ENCODE results near the gene C10orf53. TPM values are rescaled to one million over a fixed set of nuclear protein-coding genes. Genes with fewer than 3 reads are reported as not detected.
"Not testable (repeated sequence)": the region's sequence is repeated elsewhere in the genome, so short reads cannot be mapped to it uniquely, and the experiment has no call there.

C10orf53 gene
- total RNA-seq, 2 experiments from 2014 or later: not detected

- DNase-seq: no peak
- intact Hi-C loops (cut with micrococcal nuclease): no loop called here
- Mint-ChIP-seq H3K27ac (no peak overlapping the region), H3K4me3 (no peak overlapping the region), H3K9me3 (no peaks in the 10 kb centered on the region), H3K4me1 (ENCODE audit: low read depth) (no peaks in the 10 kb centered on the region), H3K36me3 (no peaks in the 10 kb centered on the region), H3K27me3 (peaks cover 14% of the 10 kb centered on the region)
- ChIA-PET POLR2A (no interaction called here), CTCF (no interaction called here)
These were observed 30.5 kb downstream of the C10orf53 start for GRCh38 chr10:49709934-49710333.

- no peak overlapping the region for H3K4me3 Mint-ChIP-seq
- intact Hi-C loops (cut with micrococcal nuclease): no loop called here
- no peaks in the 10 kb centered on the region for H3K36me3 Mint-ChIP-seq
- POLR2A ChIA-PET: no interaction called here
- CTCF ChIA-PET: no interaction called here
- DNase-seq: no peak
- no peak overlapping the region for H3K27ac Mint-ChIP-seq
- H3K4me1 Mint-ChIP-seq (ENCODE audit: low read depth): no peaks in the 10 kb centered on the region
- H3K27me3 Mint-ChIP-seq: peaks cover 14% of the 10 kb centered on the region
- H3K9me3 Mint-ChIP-seq: no peaks in the 10 kb centered on the region
These were observed 31.5 kb downstream of the C10orf53 start for GRCh38 chr10:49710966-49711365.

DNA sequence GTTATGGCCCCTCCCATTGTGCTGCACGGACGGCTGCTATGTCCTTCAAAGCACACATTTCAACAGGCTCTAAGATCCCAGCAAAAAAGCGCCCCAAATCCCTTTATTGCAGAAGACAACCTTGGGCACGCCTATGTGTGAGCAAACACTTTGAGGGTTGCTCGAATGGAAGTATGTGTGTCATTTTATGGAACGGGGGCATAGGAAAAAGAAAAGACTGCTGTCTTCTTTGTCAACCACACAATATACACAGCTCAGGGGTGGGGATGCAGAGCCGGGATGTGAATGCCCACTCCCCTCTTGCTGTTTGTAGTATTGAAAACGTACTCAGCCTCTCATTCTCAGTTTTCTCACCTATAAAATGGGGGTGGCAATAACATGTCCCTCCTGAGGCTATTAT, 32.0 kb downstream of the C10orf53 start:
- intact Hi-C loops (cut with micrococcal nuclease): no loop called here
- H3K9me3 Mint-ChIP-seq: no peaks in the 10 kb centered on the region
- no peak for DNase-seq
- no peak overlapping the region for H3K4me3 Mint-ChIP-seq
- POLR2A ChIA-PET: no interaction called here
- H3K27ac Mint-ChIP-seq: no peak overlapping the region
- H3K4me1 Mint-ChIP-seq (ENCODE audit: low read depth): no peaks in the 10 kb centered on the region
- CTCF ChIA-PET: no interaction called here
- peaks cover 14% of the 10 kb centered on the region for H3K27me3 Mint-ChIP-seq
- no peaks in the 10 kb centered on the region for H3K36me3 Mint-ChIP-seq

- no peak for DNase-seq
- H3K4me1 Mint-ChIP-seq (ENCODE audit: low read depth): no peaks in the 10 kb centered on the region
- no peak overlapping the region for H3K4me3 Mint-ChIP-seq
- peaks cover 14% of the 10 kb centered on the region for H3K27me3 Mint-ChIP-seq
- H3K36me3 Mint-ChIP-seq: no peaks in the 10 kb centered on the region
- intact Hi-C loops (cut with micrococcal nuclease): no loop called here
- ChIA-PET CTCF (no interaction called here), POLR2A (no interaction called here)
- no peak overlapping the region for H3K27ac Mint-ChIP-seq
- no peaks in the 10 kb centered on the region for H3K9me3 Mint-ChIP-seq
These were observed 33.8 kb downstream of the C10orf53 start for GRCh38 chr10:49713266-49713665.

- CTCF ChIA-PET; H3K4me1 Mint-ChIP-seq (ENCODE audit: low read depth); DNase-seq; H3K9me3 Mint-ChIP-seq; H3K27ac Mint-ChIP-seq; intact Hi-C loops (cut with micrococcal nuclease); H3K4me3 Mint-ChIP-seq; POLR2A ChIA-PET; H3K36me3 Mint-ChIP-seq: not testable (repeated sequence)
- H3K27me3 Mint-ChIP-seq: peaks cover 11% of the 10 kb centered on the region
These were observed 35.7 kb downstream of the C10orf53 start for GRCh38 chr10:49715157-49715556.

DNA sequence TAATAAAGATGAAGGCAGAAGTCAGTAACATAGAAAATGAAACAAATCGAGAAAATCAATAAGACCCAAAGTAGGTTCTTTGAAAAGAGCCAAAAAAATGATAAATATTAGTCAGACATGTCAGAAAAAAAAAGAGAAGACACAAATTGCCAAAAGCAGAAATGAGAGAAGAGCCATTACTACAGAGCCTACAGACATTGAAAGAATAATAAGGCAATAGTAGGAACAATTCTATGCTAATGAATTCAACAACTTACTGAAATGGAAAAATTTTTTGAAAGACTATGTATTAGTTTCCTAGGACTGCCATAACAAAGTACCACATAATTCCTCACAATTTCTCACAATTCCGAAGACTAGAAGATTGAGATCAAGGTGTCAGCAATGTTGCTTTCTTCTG, 47.1 kb downstream of the C10orf53 start:
- ChIA-PET CTCF (no interaction called here), POLR2A (no interaction called here)
- DNase-seq: no peak
- Mint-ChIP-seq H3K9me3 (peaks cover 16% of the 10 kb centered on the region), H3K4me1 (ENCODE audit: low read depth) (no peaks in the 10 kb centered on the region), H3K4me3 (no peak overlapping the region), H3K27me3 (no peaks in the 10 kb centered on the region), H3K36me3 (no peaks in the 10 kb centered on the region), H3K27ac (no peak overlapping the region)
- intact Hi-C loops (cut with micrococcal nuclease): no loop called here

DNA sequence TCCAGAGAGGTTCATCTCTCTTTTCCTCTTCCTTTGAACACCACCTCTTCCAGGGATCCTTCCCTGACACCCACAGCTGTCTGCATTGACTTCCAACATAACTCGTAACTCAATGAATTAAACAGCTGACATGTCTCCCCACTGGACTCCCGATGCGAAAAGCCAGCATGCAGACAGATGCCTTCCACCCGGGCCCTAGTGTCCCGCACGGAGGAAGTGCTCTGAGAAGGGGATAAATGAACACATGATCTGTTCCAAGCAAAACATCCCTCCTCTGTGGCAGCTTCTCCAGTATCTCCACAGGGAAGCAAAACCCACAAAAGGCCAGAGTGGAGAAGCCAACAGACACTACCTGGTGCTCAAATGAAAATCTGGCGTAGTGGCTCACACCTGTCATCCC, 54.4 kb downstream of the C10orf53 start:
- H3K27ac Mint-ChIP-seq: no peak overlapping the region
- H3K36me3 Mint-ChIP-seq: no peaks in the 10 kb centered on the region
- H3K4me3 Mint-ChIP-seq: no peak overlapping the region
- H3K27me3 Mint-ChIP-seq: no peaks in the 10 kb centered on the region
- DNase-seq: no peak
- ChIA-PET POLR2A (no interaction called here), CTCF (no interaction called here)
- no peaks in the 10 kb centered on the region for H3K4me1 Mint-ChIP-seq (ENCODE audit: low read depth)
- H3K9me3 Mint-ChIP-seq: no peaks in the 10 kb centered on the region
- intact Hi-C loops (cut with micrococcal nuclease): no loop called here

GRCh38 chr10:49734676-49735075, 55.2 kb downstream of the C10orf53 start:
- H3K4me1 Mint-ChIP-seq (ENCODE audit: low read depth): no peaks in the 10 kb centered on the region
- no peak for DNase-seq
- H3K27ac Mint-ChIP-seq: no peak overlapping the region
- no peaks in the 10 kb centered on the region for H3K36me3 Mint-ChIP-seq
- no peak overlapping the region for H3K4me3 Mint-ChIP-seq
- no peaks in the 10 kb centered on the region for H3K9me3 Mint-ChIP-seq
- ChIA-PET POLR2A (no interaction called here), CTCF (no interaction called here)
- intact Hi-C loops (cut with micrococcal nuclease): no loop called here
- no peaks in the 10 kb centered on the region for H3K27me3 Mint-ChIP-seq

GRCh38 chr10:49735161-49735560, 55.7 kb downstream of the C10orf53 start:
- Mint-ChIP-seq H3K4me3 (no peak overlapping the region), H3K4me1 (ENCODE audit: low read depth) (no peaks in the 10 kb centered on the region), H3K36me3 (no peaks in the 10 kb centered on the region), H3K27me3 (no peaks in the 10 kb centered on the region), H3K9me3 (no peaks in the 10 kb centered on the region), H3K27ac (no peak overlapping the region)
- DNase-seq: no peak
- ChIA-PET POLR2A (no interaction called here), CTCF (no interaction called here)
- intact Hi-C loops (cut with micrococcal nuclease): no loop called here

GRCh38 chr10:49735848-49736563, 56.6 kb downstream of the C10orf53 start:
- Mint-ChIP-seq H3K27ac (no peak overlapping the region), H3K4me1 (ENCODE audit: low read depth) (no peaks in the 10 kb centered on the region), H3K36me3 (no peaks in the 10 kb centered on the region), H3K27me3 (no peaks in the 10 kb centered on the region), H3K4me3 (no peak overlapping the region), H3K9me3 (no peaks in the 10 kb centered on the region)
- no peak for DNase-seq
- CTCF ChIA-PET: no interaction called here
- intact Hi-C loops (cut with micrococcal nuclease): no loop called here
- POLR2A ChIA-PET: no interaction called here

DNA sequence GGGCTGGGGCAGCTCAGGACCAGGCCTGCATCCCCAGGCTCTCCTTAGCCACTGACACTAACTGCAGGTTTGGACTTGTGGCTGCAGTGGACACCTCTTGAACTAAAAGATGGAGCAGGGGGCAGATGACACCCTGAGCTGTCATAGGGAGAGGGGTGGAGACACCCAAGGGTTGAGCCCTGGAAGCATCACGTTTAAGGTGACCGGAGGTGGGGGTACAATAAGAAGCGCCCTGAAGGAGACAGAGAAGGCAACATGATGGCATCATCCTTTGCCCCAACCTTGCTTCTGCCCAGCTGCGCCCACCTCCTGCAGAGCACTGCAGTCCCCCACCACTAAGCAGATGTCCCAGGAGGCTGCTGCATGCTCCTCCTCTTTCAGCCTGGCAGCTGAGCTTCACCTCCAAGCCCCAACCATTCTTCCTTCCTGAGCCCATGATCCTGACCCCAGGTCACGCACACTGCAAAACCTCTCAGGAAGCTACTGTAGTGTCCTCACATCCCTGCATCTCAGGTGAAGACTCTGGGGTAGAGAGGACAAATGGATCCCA, 57.2 kb downstream of the C10orf53 start:
- intact Hi-C loops (cut with micrococcal nuclease): no loop called here
- H3K4me1 Mint-ChIP-seq (ENCODE audit: low read depth): no peaks in the 10 kb centered on the region
- H3K9me3 Mint-ChIP-seq: no peaks in the 10 kb centered on the region
- CTCF ChIA-PET: no interaction called here
- H3K27ac Mint-ChIP-seq: no peak overlapping the region
- no peaks in the 10 kb centered on the region for H3K27me3 Mint-ChIP-seq
- H3K36me3 Mint-ChIP-seq: no peaks in the 10 kb centered on the region
- no peak overlapping the region for H3K4me3 Mint-ChIP-seq
- no peak for DNase-seq
- POLR2A ChIA-PET: no interaction called here

- POLR2A ChIA-PET: no interaction called here
- no peak for DNase-seq
- Mint-ChIP-seq H3K9me3 (no peaks in the 10 kb centered on the region), H3K27ac (no peak overlapping the region), H3K4me1 (ENCODE audit: low read depth) (no peaks in the 10 kb centered on the region), H3K4me3 (no peak overlapping the region), H3K36me3 (no peaks in the 10 kb centered on the region), H3K27me3 (no peaks in the 10 kb centered on the region)
- intact Hi-C loops (cut with micrococcal nuclease): no loop called here
- CTCF ChIA-PET: no interaction called here
These were observed 58.2 kb downstream of the C10orf53 start for GRCh38 chr10:49737474-49738201.

All from activated CD4-positive, alpha-beta memory T cell treated with anti-CD3 and anti-CD28 coated beads for 36 hours (primary cell).